HEK293T (cell line): Measurements from ENCODE around the gene RNASEH1.

Source experiments
- FOXA1 ChIP-seq: fragments of 450-650 bp; IDR thresholded peaks from 2 replicates; pipeline ENCODE4 v1.6.1; 2016; ENCODE audit warnings: mild to moderate bottlenecking
- LEF1 ChIP-seq: fragments of 450-650 bp; IDR thresholded peaks from 2 replicates; pipeline ENCODE4 v1.6.1; 2017; ENCODE audit warnings: mild to moderate bottlenecking, borderline replicate concordance
- NFRKB ChIP-seq: fragments of 450-650 bp; IDR thresholded peaks from 2 replicates; pipeline ENCODE4 v1.6.1; 2016; ENCODE audit warnings: mild to moderate bottlenecking, moderate library complexity
- PKNOX1 ChIP-seq: fragments of 450-650 bp; IDR thresholded peaks from 2 replicates; pipeline ENCODE4 v1.6.1; 2016
- SP1 ChIP-seq: fragments of 450-650 bp; IDR thresholded peaks from 2 replicates; pipeline ENCODE4 v1.6.1; 2017
- SUZ12 ChIP-seq: fragments of 450-650 bp; IDR thresholded peaks from 2 replicates; pipeline ENCODE4 v1.6.1; 2016; ENCODE audit warnings: mild to moderate bottlenecking

- TF ChIP-seq LEF1, result no peak
- TF ChIP-seq FOXA1, result no peak
- no peak for TF ChIP-seq SP1
- TF ChIP-seq PKNOX1, result no peak
- TF ChIP-seq NFRKB, result no peak
- TF ChIP-seq SUZ12, result no peak
Observed at GRCh38 chr2:3598912-3599854, 41.0 kb upstream of the RNASEH1 start.
